ENCODE data around the gene GIMAP5. TPM values are rescaled to one million over a fixed set of nuclear protein-coding genes. Genes with fewer than 3 reads are reported as not detected.

The GIMAP5 gene
- total and polyA plus RNA-seq, 2 of the 13 experiments (the other 11 are each of a cell fraction or from before 2014, with no cell fraction given) = not detected

- TF ChIP-seq HMGXB3 (CRISPR knock-in tag; IDR thresholded peaks at IDR 0.05; ENCODE audit: borderline replicate concordance) = no peak
- no peak for TF ChIP-seq ZNF33B (CRISPR knock-in tag; IDR thresholded peaks at IDR 0.05)
- TF ChIP-seq ZBTB42 (CRISPR knock-in tag; IDR thresholded peaks at IDR 0.05) = no peak
- TF ChIP-seq ISL2 (CRISPR knock-in tag; IDR thresholded peaks at IDR 0.05) = no peak; the same call in 1 of the 2 replicates
- TF ChIP-seq JUN (CRISPR knock-in tag; IDR thresholded peaks at IDR 0.05) = no peak
- no peak for TF ChIP-seq ZNF615 (CRISPR knock-in tag; IDR thresholded peaks at IDR 0.05; ENCODE audit: borderline replicate concordance)
- TF ChIP-seq TOPORS (CRISPR knock-in tag; IDR thresholded peaks at IDR 0.05) = no peak
- no peak for TF ChIP-seq ZNF44 (CRISPR knock-in tag; IDR thresholded peaks at IDR 0.05)
- no peak for TF ChIP-seq ZNF263 (CRISPR knock-in tag; IDR thresholded peaks at IDR 0.05)
- TF ChIP-seq ZBTB4 (CRISPR knock-in tag; IDR thresholded peaks at IDR 0.05; ENCODE audit: borderline replicate concordance) = no peak
- TF ChIP-seq ZNF574 (CRISPR knock-in tag; IDR thresholded peaks at IDR 0.05) = 0 out of 2 replicates have a peak, but pooled peaks have one; percentile 28
- TF ChIP-seq RFX5 (IDR thresholded peaks at IDR 0.05; ENCODE audit: low read depth, low read length) = no peak
- TF ChIP-seq NAIF1 (CRISPR knock-in tag; IDR thresholded peaks at IDR 0.05; ENCODE audit: borderline replicate concordance) = no peak
- TF ChIP-seq NR2F6 (IDR thresholded peaks at IDR 0.05) = peak; percentile 65
- peak; percentile 83 for TF ChIP-seq NR2F6 (CRISPR knock-in tag; IDR thresholded peaks at IDR 0.05)
- TF ChIP-seq ZNF629 (CRISPR knock-in tag; conservative IDR thresholded peaks at IDR 0.05) = no peak
- no peak for TF ChIP-seq SYNCRIP (IDR thresholded peaks at IDR 0.05; ENCODE audit: insufficient read depth, low read depth, low read length)
- no peak for TF ChIP-seq FOXK1 (CRISPR knock-in tag; IDR thresholded peaks at IDR 0.05; ENCODE audit: borderline replicate concordance, low read depth)
- peak; percentile 27; the same call in 1 of the 2 replicates for TF ChIP-seq FOSL2 (CRISPR knock-in tag; IDR thresholded peaks at IDR 0.05)
- TF ChIP-seq ZFP36L1 (CRISPR knock-in tag; IDR thresholded peaks at IDR 0.05) = no peak
- TF ChIP-seq GFI1 (CRISPR knock-in tag; IDR thresholded peaks at IDR 0.05; ENCODE audit: borderline replicate concordance) = no peak; the same call in 1 of the 2 replicates
- TF ChIP-seq CHD4 (IDR thresholded peaks at IDR 0.05; ENCODE audit: borderline replicate concordance, low read length) = no peak
- TF ChIP-seq RARG (CRISPR knock-in tag; IDR thresholded peaks at IDR 0.05; ENCODE audit: low read depth) = no peak
Measured at GRCh38 chr7:150727381-150727780, 9.8 kb upstream of the GIMAP5 start (continued).
